Fibroblast of the aortic adventitia (primary cell): ENCODE measurements around the gene TOB1. TPM values are rescaled to one million over a fixed set of nuclear protein-coding genes. Genes with fewer than 3 reads are reported as not detected.

Experiments
- DNase-seq: peaks from one replicate; pipeline ENCODE4 v3.0.0-alpha.2; 2010; ENCODE audit warnings: low read depth
- H3K4me3 ChIP-seq: 2 replicates; pipeline ENCODE4 v1.5.1; 2011; ENCODE audit warnings: low read depth, mild to moderate bottlenecking, control low read depth, low read length, moderate library complexity
- total RNA-seq: library from RNA; depleted of rRNA; stranded (reverse); fragments of >200 nt; gene quantifications from 2 replicates; pipeline ENCODE4 v1.2.3, GENCODE V29; 2012; ENCODE audit warnings: low replicate concordance
- TF ChIP-seq, protein P1 (sequence below): IDR thresholded peaks from 2 replicates; pipeline ENCODE4 v1.5.1; 2011; ENCODE audit warnings: mild to moderate bottlenecking, low read length, control low read depth, inconsistent platforms; ENCODE audit not compliant: insufficient read depth

The TOB1 gene
- total RNA-seq, 1 donor: 21.1 TPM

DNA sequence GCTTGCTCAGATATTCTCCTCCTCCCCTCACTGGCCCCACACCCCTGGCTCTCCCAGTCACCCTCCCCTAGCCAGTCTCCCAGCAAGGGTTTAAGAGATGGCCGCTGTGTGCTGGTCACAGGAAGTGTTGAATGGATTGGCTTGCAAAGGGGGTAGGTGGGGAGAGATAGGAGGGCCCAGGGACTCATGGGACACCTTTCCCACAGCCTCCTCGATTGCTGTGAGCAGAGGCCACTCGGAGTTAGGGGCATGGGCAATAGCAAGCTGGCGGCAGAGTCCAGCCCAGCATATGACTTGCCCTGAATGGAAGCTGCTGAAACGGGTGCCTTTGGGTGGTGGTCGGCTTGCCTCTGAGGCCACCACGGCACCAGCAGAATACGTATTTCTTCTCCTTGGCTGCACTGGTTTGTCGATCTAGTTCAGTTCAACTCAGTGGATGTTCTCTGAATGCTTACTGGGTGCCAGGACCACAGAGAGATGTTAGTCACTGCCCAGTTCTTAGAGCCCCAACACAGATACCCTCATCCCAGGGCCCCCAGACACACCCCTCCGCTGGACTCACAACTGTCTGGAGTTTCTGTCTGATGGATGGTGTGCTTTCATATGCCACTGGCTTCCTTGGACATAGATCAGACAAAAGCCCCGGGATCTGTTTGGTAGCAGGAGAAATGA, 24.7 kb downstream of the TOB1 start:
- H3K4me3 ChIP-seq: no peak overlapping the region
- no peak for DNase-seq
- TF ChIP-seq, protein P1, sequence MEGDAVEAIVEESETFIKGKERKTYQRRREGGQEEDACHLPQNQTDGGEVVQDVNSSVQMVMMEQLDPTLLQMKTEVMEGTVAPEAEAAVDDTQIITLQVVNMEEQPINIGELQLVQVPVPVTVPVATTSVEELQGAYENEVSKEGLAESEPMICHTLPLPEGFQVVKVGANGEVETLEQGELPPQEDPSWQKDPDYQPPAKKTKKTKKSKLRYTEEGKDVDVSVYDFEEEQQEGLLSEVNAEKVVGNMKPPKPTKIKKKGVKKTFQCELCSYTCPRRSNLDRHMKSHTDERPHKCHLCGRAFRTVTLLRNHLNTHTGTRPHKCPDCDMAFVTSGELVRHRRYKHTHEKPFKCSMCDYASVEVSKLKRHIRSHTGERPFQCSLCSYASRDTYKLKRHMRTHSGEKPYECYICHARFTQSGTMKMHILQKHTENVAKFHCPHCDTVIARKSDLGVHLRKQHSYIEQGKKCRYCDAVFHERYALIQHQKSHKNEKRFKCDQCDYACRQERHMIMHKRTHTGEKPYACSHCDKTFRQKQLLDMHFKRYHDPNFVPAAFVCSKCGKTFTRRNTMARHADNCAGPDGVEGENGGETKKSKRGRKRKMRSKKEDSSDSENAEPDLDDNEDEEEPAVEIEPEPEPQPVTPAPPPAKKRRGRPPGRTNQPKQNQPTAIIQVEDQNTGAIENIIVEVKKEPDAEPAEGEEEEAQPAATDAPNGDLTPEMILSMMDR: no peak

DNA sequence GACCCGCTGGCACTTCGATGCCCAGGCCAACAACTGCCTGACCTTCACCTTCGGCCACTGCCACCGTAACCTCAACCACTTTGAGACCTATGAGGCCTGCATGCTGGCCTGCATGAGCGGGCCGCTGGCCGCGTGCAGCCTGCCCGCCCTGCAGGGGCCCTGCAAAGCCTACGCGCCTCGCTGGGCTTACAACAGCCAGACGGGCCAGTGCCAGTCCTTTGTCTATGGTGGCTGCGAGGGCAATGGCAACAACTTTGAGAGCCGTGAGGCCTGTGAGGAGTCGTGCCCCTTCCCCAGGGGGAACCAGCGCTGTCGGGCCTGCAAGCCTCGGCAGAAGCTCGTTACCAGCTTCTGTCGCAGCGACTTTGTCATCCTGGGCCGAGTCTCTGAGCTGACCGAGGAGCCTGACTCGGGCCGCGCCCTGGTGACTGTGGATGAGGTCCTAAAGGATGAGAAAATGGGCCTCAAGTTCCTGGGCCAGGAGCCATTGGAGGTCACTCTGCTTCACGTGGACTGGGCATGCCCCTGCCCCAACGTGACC, 25.8 kb downstream of the TOB1 start:
- DNase-seq: no peak
- no peak overlapping the region for H3K4me3 ChIP-seq
- TF ChIP-seq, protein P1: no peak

DNA sequence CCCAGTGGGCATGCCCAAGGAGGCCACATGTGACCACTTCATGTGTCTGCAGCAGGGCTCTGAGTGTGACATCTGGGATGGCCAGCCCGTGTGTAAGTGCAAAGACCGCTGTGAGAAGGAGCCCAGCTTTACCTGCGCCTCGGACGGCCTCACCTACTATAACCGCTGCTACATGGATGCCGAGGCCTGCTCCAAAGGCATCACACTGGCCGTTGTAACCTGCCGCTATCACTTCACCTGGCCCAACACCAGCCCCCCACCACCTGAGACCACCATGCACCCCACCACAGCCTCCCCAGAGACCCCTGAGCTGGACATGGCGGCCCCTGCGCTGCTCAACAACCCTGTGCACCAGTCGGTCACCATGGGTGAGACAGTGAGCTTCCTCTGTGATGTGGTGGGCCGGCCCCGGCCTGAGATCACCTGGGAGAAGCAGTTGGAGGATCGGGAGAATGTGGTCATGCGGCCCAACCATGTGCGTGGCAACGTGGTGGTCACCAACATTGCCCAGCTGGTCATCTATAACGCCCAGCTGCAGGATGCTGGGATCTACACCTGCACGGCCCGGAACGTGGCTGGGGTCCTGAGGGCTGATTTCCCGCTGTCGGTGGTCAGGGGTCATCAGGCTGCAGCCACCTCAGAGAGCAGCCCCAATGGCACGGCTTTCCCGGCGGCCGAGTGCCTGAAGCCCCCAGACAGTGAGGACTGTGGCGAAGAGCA, 26.4 kb downstream of the TOB1 start:
- TF ChIP-seq, protein P1: no peak
- H3K4me3 ChIP-seq: no peak overlapping the region
- DNase-seq: no peak

DNA sequence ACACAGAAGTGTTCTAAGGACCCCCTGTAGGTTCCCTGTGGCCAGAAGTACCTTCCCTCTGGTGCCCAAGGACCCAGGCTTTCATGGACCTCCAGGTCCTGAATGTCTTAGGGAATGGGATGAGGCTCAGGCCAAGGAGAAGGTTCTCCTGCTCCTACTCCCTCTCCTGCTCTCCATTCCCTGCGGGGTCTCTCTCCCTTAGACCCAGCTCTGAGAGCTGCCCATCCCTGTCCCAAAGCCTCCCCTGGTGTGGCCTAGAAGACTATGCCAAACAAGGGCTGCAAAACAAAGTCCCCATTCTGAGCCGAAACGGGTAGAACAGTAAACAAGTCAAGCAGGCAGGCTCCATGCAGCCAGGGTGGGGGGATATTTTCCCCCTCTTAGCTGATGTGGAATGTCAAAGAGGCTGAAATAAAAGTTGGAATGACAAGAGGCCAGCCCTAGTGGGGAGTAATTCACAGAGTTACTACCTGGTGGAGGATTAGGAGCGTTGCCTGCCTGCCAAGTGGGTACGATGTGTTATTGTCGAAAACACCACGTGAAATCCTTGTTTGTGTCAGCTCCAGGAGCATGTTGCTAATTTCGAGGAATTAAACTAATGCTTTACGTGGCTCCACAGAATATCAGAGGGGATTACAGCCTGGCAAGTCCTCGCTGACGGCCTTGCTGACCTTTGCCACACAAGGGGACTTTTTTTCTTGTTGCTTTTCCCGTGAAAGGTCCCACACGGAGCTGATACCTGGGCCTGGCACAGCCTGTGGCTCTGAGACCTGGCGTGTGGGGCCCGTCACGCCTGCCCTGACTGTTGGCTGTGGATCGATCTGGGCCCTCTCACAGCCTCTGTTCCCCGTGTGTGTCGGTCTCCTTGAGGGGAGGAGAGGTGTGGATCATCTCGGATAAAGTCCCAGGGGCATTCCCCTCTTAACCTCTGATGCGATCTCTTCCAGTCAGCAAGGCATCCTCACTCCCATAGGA, 27.9 kb downstream of the TOB1 start:
- TF ChIP-seq, protein P1: no peak
- H3K4me3 ChIP-seq: no peak overlapping the region
- DNase-seq: no peak

DNA sequence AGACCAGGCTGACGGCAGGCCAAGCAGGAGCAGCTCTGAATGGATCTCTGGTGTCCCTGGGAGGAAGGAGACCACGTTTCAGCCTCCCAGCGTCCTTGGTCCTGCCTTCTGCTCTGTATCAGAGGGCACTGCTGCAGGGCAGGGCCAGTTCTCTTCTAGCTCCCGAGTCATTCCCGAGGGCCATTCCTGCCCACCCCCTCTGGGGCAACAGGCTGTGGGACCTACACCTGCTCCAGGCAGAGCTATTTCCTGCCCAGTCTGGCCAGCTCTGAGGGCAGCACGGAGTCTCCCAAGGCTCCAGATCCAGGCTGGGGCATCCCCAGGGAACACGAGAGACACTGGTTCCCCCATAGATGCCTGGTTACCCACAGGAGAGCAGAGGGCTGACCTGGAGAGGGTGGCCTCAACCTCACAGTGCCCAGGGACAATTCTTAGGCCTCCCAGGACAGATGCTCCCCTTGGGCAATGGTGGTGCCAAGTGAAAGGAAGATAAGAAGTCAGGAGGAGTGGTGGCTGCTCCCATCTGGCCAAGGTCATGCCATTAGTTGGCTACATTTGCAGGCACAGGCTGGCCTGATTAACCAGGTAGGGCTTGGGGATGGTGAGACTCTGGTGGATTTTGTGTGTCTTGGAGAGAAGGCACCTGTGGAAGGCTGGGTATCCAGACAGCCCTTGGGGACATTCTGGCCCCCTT, 28.7 kb downstream of the TOB1 start:
- no peak overlapping the region for H3K4me3 ChIP-seq
- no peak for DNase-seq
- TF ChIP-seq, protein P1: no peak

DNA sequence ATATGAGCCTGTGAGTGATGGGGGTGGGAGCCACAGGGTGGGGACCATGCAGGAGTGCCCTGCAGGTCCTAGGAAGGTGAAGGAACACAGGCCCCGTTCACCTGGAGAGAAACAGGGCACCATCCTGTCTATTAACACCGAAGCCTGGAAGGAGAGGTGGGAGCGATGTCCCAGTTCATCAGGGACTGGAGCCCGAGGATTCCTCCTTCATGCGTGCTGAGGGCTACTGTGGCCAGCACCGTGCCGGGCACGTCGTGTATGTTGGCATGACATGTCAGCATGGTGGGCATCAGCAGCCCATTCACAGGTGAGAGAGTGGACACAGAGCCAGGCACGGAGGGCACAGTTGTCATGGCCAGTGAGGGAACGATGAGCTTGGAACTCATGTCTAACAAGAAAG, 29.3 kb downstream of the TOB1 start:
- no peak overlapping the region for H3K4me3 ChIP-seq
- DNase-seq: no peak
- TF ChIP-seq, protein P1: no peak
